HG03571 (cell line): ENCODE measurements around the gene CEP128.

Experiments used
- ATAC-seq: cut with Tn5 transposase; IDR thresholded peaks from one replicate; pipeline ENCODE4 v1.9.1; 2021; ENCODE audit not compliant: unreplicated experiment

Gene CEP128

GRCh38 chr14:80906336-80906735, 35.2 kb downstream of the CEP128 start:
- ATAC-seq: no peak

GRCh38 chr14:80902608-80903007, 38.9 kb downstream of the CEP128 start:
- ATAC-seq: no peak

- no peak for ATAC-seq
These were observed 39.7 kb downstream of the CEP128 start for GRCh38 chr14:80901822-80902221.

GRCh38 chr14:80901260-80901659, 40.3 kb downstream of the CEP128 start:
- no peak for ATAC-seq

GRCh38 chr14:80872645-80873044, 68.9 kb downstream of the CEP128 start:
- ATAC-seq: no peak

GRCh38 chr14:80868260-80868659, 73.3 kb downstream of the CEP128 start:
- ATAC-seq: no peak

GRCh38 chr14:80867798-80868197, 73.7 kb downstream of the CEP128 start:
- no peak for ATAC-seq

GRCh38 chr14:80867091-80867490, 74.4 kb downstream of the CEP128 start:
- ATAC-seq: no peak

- no peak for ATAC-seq
These were observed 76.0 kb downstream of the CEP128 start for GRCh38 chr14:80865565-80865964.

GRCh38 chr14:80862983-80863382, 78.6 kb downstream of the CEP128 start:
- no peak for ATAC-seq

GRCh38 chr14:80862541-80862940, 79.0 kb downstream of the CEP128 start:
- ATAC-seq: no peak

- peak; percentile 68 for ATAC-seq
These were observed 91.2 kb downstream of the CEP128 start for GRCh38 chr14:80850197-80850814.

- no peak for ATAC-seq
These were observed 94.5 kb downstream of the CEP128 start for GRCh38 chr14:80847070-80847469.

GRCh38 chr14:80845856-80846255, 95.7 kb downstream of the CEP128 start:
- no peak for ATAC-seq

- ATAC-seq: no peak
These were observed 96.7 kb downstream of the CEP128 start for GRCh38 chr14:80844872-80845271.

- no peak for ATAC-seq
These were observed 101.8 kb downstream of the CEP128 start for GRCh38 chr14:80839743-80840142.

GRCh38 chr14:80809663-80810062, 131.9 kb downstream of the CEP128 start:
- no peak for ATAC-seq

- no peak for ATAC-seq
These were observed 136.4 kb downstream of the CEP128 start for GRCh38 chr14:80805136-80805535.

GRCh38 chr14:80798878-80799277, 142.7 kb downstream of the CEP128 start:
- no peak for ATAC-seq

- no peak for ATAC-seq
These were observed 143.3 kb downstream of the CEP128 start for GRCh38 chr14:80798211-80798610.

- ATAC-seq: no peak
These were observed 148.8 kb downstream of the CEP128 start for GRCh38 chr14:80792771-80793170.

GRCh38 chr14:80787876-80788275, 153.7 kb downstream of the CEP128 start:
- ATAC-seq: no peak

GRCh38 chr14:80784820-80785219, 156.7 kb downstream of the CEP128 start:
- no peak for ATAC-seq
